ENCODE results near the gene PPT1.

PPT1 gene

DNA sequence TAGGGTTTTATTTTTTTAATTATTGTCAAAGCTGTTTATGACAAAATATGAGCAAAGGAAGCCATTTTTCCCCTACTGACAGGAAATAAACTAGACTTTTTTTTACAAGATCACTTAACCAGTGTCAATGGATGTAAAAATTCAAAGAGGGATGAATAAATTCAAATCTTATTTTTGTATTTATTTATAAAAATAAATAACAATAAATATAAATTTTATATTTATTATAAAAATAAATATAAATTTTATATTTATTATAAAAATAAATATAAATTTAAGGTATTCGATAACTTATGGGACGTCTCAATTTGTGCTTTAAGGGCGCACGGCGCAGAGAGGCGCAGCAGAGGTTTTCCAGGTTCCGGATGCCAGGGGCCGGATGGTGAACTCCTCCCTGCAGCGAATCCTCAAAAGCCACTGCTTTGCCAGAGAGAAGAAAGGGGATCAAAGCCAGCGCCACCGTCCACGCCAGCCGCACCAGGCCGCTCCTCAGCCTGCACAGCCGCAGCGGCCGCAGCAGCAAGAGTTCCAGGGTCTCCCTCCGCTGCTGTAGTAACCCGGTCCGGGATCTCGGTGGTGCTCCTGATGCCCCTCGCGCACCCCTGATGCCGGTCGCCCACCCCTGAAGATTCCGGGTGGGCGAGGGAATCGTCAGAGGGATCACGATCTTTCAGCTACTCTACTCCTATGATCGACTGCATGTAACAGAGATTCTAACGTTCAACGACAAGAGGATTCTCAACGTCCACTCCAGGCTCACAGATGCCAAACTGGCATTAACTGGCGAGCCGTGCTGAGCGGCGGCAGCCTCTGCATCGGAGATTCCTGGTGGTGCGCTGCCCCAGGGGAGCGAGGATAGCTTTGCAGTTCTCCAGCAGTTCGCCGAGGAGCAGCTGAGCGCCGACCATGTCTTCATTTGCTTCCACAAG lies 35.6 kb upstream of the PPT1 start:
- Histone ChIP-seq H3K9me2 (ENCODE audit: low read depth, low read length) (no peaks in the 10 kb centered on the region), H3K4me1 (ENCODE audit: insufficient read depth, low read length, severe bottlenecking) (no peaks in the 10 kb centered on the region), H2AFZ (ENCODE audit: low read length) (no peak overlapping the region), H3K9me3 (ENCODE audit: low read length) (peaks cover 12% of the 10 kb centered on the region), H3K36me3 (ENCODE audit: insufficient read depth, low read length) (no peaks in the 10 kb centered on the region; the same call in 1 of the 2 replicates), H3K9ac (ENCODE audit: low read length) (no peak overlapping the region), H3F3A (ENCODE audit: insufficient read depth, low read length) (no peaks in the 10 kb centered on the region), H3K4me2 (ENCODE audit: low read length) (no peak overlapping the region), H3K4me3 (ENCODE audit: low read depth, low read length, poor library complexity, severe bottlenecking) (no peak overlapping the region), H4K20me1 (ENCODE audit: insufficient read depth, low read length) (no peaks in the 10 kb centered on the region), H3K27ac (ENCODE audit: low read depth, low read length, poor library complexity, severe bottlenecking) (no peak overlapping the region), H3K79me2 (ENCODE audit: insufficient read depth, low read length) (no peaks in the 10 kb centered on the region), H3K27me3 (ENCODE audit: insufficient read depth, low read length) (no peaks in the 10 kb centered on the region)
- TF ChIP-seq, protein P1, sequence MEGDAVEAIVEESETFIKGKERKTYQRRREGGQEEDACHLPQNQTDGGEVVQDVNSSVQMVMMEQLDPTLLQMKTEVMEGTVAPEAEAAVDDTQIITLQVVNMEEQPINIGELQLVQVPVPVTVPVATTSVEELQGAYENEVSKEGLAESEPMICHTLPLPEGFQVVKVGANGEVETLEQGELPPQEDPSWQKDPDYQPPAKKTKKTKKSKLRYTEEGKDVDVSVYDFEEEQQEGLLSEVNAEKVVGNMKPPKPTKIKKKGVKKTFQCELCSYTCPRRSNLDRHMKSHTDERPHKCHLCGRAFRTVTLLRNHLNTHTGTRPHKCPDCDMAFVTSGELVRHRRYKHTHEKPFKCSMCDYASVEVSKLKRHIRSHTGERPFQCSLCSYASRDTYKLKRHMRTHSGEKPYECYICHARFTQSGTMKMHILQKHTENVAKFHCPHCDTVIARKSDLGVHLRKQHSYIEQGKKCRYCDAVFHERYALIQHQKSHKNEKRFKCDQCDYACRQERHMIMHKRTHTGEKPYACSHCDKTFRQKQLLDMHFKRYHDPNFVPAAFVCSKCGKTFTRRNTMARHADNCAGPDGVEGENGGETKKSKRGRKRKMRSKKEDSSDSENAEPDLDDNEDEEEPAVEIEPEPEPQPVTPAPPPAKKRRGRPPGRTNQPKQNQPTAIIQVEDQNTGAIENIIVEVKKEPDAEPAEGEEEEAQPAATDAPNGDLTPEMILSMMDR (IDR thresholded peaks at IDR 0.05; ENCODE audit: low read length) = no peak
- TF ChIP-seq EZH2 (IDR thresholded peaks at IDR 0.05; ENCODE audit: borderline replicate concordance, low read length) = no peak

GRCh38 chr1:40130892-40131291 lies 33.8 kb upstream of the PPT1 start:
- Histone ChIP-seq H4K20me1 (ENCODE audit: insufficient read depth, low read length) (no peaks in the 10 kb centered on the region), H3K27me3 (ENCODE audit: insufficient read depth, low read length) (no peaks in the 10 kb centered on the region), H3K79me2 (ENCODE audit: insufficient read depth, low read length) (no peaks in the 10 kb centered on the region), H3K9me3 (ENCODE audit: low read length) (peaks cover 12% of the 10 kb centered on the region), H3K4me2 (ENCODE audit: low read length) (no peak overlapping the region), H3F3A (ENCODE audit: insufficient read depth, low read length) (no peaks in the 10 kb centered on the region), H3K27ac (ENCODE audit: low read depth, low read length, poor library complexity, severe bottlenecking) (no peak overlapping the region), H2AFZ (ENCODE audit: low read length) (no peak overlapping the region), H3K9me2 (ENCODE audit: low read depth, low read length) (no peaks in the 10 kb centered on the region), H3K4me3 (ENCODE audit: low read depth, low read length, poor library complexity, severe bottlenecking) (no peak overlapping the region), H3K4me1 (ENCODE audit: insufficient read depth, low read length, severe bottlenecking) (no peaks in the 10 kb centered on the region), H3K36me3 (ENCODE audit: insufficient read depth, low read length) (no peaks in the 10 kb centered on the region; the same call in 1 of the 2 replicates), H3K9ac (ENCODE audit: low read length) (no peak overlapping the region)
- TF ChIP-seq, protein P1 (IDR thresholded peaks at IDR 0.05; ENCODE audit: low read length) = no peak
- TF ChIP-seq EZH2 (IDR thresholded peaks at IDR 0.05; ENCODE audit: borderline replicate concordance, low read length) = no peak

DNA sequence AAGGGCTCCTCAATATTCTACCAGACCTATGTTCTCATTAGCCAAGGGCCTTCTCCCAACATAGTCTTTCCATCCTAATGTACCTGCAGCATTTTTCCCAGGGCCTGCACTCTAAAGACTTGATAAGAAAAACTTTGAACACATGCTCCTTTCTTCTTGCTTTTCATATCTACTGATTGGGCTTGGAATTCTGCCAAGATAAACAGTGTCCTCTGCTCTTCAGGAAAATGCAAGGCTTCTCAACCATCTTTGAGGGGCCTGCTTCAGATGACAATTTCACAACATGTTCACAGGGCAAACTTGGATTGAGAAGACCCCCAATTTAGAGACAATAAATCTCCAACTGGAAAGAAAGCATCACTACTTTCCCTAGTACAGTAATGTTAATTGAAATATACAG lies 25.8 kb upstream of the PPT1 start:
- Histone ChIP-seq H3K9ac (ENCODE audit: low read length) (no peak overlapping the region), H3K4me3 (ENCODE audit: low read depth, low read length, poor library complexity, severe bottlenecking) (no peak overlapping the region), H3K4me2 (ENCODE audit: low read length) (no peak overlapping the region), H3K9me2 (ENCODE audit: low read depth, low read length) (no peaks in the 10 kb centered on the region), H3K4me1 (ENCODE audit: insufficient read depth, low read length, severe bottlenecking) (no peaks in the 10 kb centered on the region), H4K20me1 (ENCODE audit: insufficient read depth, low read length) (no peaks in the 10 kb centered on the region), H3K27me3 (ENCODE audit: insufficient read depth, low read length) (no peaks in the 10 kb centered on the region), H3K9me3 (ENCODE audit: low read length) (no peaks in the 10 kb centered on the region), H3K36me3 (ENCODE audit: insufficient read depth, low read length) (no peaks in the 10 kb centered on the region), H3F3A (ENCODE audit: insufficient read depth, low read length) (no peaks in the 10 kb centered on the region), H3K27ac (ENCODE audit: low read depth, low read length, poor library complexity, severe bottlenecking) (no peak overlapping the region), H3K79me2 (ENCODE audit: insufficient read depth, low read length) (no peaks in the 10 kb centered on the region), H2AFZ (ENCODE audit: low read length) (no peak overlapping the region)
- TF ChIP-seq EZH2 (IDR thresholded peaks at IDR 0.05; ENCODE audit: borderline replicate concordance, low read length) = no peak
